ENCODE data around the gene PJA1. TPM values are rescaled to one million over a fixed set of nuclear protein-coding genes. Genes with fewer than 3 reads are reported as not detected.
A peak's percentile ranks its signal among the peaks of the same experiment; 100 is the strongest.

The PJA1 gene
- total RNA-seq, 1 donor from 2014 or later, result 56.6 TPM

GRCh38 chrX:69172937-69173336 lies 7.7 kb upstream of the PJA1 start:
- DNase-seq (ENCODE audit: low spot score), result no peak

DNA sequence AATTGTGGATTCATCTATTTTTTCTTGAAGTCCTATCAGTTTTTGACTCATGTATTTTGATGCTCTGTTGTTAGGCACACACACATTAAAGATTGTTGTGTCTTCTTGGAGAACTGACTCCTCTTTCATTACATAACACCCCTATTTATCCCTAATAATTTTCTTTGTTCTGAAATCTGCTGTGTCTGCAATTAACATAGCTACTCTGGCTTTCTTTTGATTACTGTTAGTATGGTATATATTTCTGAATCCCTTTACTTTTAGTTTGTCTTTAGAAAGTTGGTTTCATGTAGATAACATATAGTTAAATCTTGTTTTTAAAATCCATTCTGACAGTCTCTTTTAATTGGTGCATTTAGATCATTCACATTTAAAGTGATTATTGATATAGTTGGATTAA lies 5.1 kb upstream of the PJA1 start:
- DNase-seq (ENCODE audit: low spot score), result no peak

GRCh38 chrX:69163936-69164741 lies 1.1 kb downstream of the PJA1 start:
- DNase-seq (ENCODE audit: low spot score), result no peak

GRCh38 chrX:69162361-69162865 lies 2.8 kb downstream of the PJA1 start:
- no peak for DNase-seq (ENCODE audit: low spot score)

GRCh38 chrX:69161786-69162349 lies 3.4 kb downstream of the PJA1 start:
- DNase-seq (ENCODE audit: low spot score), result no peak

DNA sequence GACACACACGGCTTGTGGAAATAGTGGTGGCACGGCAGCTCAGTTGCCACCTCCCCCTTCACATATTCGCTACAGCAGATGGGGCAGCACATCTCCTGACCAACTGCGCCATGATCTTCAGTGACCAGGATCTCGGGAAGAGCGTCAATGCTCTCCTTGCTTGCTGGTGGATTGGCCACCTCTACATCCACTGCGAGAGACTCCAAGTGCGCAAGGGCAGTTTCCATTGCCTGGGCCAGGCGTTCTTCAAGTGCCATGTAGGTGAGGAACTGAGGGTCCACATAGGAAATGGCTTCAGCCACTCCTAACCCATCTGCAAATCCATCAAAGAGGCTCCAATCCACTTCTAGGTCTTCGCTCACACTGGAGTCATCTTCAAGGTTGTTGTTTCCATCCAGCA lies 3.9 kb downstream of the PJA1 start:
- no peak for DNase-seq (ENCODE audit: low spot score)

DNA sequence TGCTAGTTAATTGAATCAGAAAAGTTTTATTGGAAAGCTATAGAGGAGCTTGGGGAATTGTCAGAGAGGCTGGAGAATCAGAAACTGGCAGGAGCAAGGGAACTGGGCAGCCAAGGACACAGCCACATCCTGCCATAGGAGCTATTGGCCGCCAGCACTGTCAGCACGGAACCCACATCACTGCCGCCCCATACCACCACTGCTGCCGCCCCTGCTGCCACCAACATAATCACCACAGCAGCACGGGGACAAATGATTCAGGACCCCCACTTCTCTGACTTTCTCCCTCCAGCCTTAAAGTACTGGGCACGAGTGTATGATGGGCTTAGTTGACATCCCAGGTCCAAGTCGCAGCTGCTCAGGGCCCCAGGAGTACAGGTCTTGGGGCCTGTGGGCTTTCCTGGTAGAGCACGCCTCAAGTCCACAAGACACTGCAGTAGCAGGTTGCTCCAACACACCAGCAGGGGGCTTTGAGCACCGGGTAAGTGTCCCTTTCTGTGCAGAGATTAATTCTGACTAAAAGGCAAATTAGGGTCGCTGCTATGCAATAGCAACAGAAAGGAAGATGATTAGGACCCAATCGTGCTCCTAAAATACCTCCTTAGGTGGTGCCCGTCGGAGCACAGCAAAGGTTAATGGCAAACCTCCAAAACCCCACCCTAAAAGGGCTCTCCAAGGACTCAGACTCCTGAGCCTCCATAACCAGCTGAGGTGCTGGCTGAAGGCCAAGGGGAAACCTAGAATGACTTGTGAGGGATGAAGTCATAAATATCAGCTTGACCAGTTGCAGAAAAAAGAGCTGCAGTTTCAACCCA lies 6.9 kb downstream of the PJA1 start:
- peak; percentile 73 for DNase-seq (ENCODE audit: low spot score)

GRCh38 chrX:69156638-69157037 lies 8.6 kb downstream of the PJA1 start:
- no peak for DNase-seq (ENCODE audit: low spot score)

- no peak for DNase-seq (ENCODE audit: low spot score)
Measured at GRCh38 chrX:69155786-69156520, 9.3 kb downstream of the PJA1 start.

DNA sequence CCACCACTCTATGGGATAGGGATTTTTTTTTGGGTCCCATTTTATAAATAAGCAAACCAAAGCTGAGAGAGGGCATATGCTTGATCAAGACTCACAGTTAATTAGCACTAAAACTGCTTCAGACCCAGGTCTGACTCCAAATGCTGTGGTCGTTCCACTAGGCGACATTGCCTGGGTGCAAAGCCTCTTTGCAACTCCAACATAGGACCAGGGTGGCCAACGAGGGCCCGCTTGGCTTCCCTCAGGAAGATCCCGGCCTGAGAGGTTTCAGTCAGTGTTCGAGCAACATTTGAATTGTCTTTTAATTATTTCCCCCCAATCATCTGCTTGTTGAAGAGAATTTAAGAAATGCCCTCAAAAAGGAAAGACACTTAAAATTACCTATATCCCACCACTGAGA lies 11.2 kb downstream of the PJA1 start:
- no peak for DNase-seq (ENCODE audit: low spot score)

- peak; percentile 95 for DNase-seq (ENCODE audit: low spot score)
Measured at GRCh38 chrX:69153060-69153730, 12.1 kb downstream of the PJA1 start.

- DNase-seq (ENCODE audit: low spot score), result no peak
Measured at GRCh38 chrX:69152417-69152841, 12.8 kb downstream of the PJA1 start.

GRCh38 chrX:69151866-69152284 lies 13.4 kb downstream of the PJA1 start:
- no peak for DNase-seq (ENCODE audit: low spot score)

GRCh38 chrX:69150281-69150960 lies 14.8 kb downstream of the PJA1 start:
- DNase-seq (ENCODE audit: low spot score), result no peak

- no peak for DNase-seq (ENCODE audit: low spot score)
Measured at GRCh38 chrX:69149466-69150280, 15.6 kb downstream of the PJA1 start.

DNA sequence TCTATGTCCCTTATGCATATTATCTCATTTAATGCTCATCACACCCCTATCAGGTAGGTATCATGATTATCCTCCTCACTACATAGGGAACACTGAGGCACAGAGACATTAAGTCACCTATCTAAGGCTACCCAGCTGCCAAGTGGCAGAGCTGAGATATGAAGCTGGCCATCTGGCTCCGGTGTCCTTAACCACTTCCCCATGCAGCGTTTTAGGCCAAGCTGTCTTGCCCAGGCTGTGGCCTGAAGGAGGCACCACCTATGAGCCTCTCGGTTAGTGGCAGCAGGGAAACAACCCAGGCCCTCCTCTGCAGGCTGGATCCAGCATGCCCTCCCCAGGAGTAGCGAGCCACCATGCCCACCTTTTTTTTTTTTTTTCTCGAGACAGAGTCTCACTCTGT lies 16.3 kb downstream of the PJA1 start:
- no peak for DNase-seq (ENCODE audit: low spot score)

- no peak for DNase-seq (ENCODE audit: low spot score)
Measured at GRCh38 chrX:69146739-69147138, 18.5 kb downstream of the PJA1 start.

GRCh38 chrX:69145714-69146113 lies 19.5 kb downstream of the PJA1 start:
- DNase-seq (ENCODE audit: low spot score), result no peak

DNA sequence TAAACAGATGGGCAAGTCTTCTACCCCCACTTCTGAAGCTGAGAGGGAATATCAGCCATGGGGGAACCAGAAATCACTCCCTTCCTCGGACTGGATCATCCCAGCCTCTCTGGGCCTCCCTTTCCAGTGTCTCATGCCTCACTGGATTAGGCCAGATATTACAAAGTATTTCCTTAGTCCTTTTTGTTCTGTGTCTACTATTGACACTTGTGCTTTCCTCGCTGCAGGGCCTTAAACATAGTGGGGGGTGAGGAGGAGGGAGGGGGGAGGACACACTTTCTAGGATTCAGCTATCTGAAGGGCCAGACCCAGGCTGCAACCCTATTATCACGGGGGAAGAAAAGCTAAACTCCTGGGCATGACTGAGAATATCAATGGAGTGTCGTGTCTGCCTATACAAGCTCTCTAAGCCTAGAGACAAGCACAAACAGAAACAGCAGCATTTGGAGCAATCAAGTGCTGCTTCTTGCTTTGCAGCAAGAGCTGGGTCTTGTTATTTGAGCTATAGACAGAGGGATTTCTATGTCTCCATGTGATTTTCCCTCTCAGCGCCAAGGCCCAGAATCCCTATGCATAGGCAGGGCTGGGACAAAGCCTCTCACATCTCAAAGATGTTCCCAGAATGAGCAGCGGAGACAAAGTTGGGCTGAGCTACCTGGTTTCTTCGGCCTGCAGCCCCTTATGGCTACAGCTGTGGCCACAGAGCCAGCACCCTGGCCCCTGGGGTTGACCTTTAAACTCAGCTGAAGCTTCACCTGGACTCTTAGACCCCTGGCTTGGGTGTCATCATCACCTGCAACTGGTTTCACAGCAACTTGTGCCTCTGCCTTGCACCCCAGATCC lies 20.2 kb downstream of the PJA1 start:
- DNase-seq (ENCODE audit: low spot score), result peak; percentile 55

Measured in umbilical cord (tissue), 2 donors.